ENCODE data around the gene CARD16.

The CARD16 gene

DNA sequence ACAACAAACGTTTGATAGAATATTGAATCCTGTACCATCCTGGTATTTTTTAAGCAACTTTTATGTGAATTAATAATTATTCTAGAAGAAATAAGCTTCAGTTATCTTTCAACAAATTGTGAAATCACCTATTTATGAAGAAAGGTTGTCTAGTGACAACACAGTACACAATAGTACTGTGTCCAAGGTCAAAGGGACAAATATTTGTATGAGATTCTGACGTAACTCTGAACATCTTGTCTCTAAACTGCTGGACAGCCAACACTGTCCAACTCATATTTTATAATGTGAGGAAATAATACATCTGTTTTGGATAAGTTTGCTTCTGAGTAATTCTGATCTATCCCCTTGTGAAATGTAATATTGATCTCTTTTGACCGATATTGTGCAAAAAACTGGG is 41.1 kb downstream of the CARD16 start:
- no peak for TF ChIP-seq CTCF (conservative IDR thresholded peaks at IDR 0.05; ENCODE audit: low read length)
- peak; percentile 56 for DNase-seq (ENCODE audit: low read depth)
- no peak overlapping the region for H3K4me3 ChIP-seq (ENCODE audit: low read length)

- H3K4me3 ChIP-seq (ENCODE audit: low read length), result no peak overlapping the region
Observed at GRCh38 chr11:105003151-105003550, 42.0 kb downstream of the CARD16 start.

DNA sequence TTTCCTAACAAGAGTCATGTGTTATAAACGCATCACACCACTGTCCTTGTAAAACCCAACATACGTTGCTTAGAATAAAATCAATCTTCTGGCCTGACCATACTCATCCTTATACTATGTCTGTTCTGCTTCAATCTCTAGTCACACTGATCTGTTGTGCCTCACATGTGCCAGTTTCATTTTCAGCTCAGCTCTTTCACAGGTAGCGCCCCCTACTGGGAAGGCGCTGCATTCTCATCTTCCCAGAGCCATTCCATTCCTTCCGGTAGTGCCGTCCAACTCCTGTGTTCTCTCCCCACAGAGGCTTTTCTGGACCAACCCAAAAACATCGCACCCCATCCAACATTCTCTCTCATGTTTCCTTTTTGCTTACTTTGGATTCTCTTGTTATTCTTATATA is 44.3 kb downstream of the CARD16 start:
- no peak overlapping the region for H3K4me3 ChIP-seq (ENCODE audit: low read length)
- peak; percentile 45 for TF ChIP-seq CTCF (conservative IDR thresholded peaks at IDR 0.05; ENCODE audit: low read length)
- no peak for DNase-seq (ENCODE audit: low read depth)

More at GRCh38 chr11:105003151-105003550, 42.0 kb downstream of the CARD16 start:
- no peak for DNase-seq (ENCODE audit: low read depth)
- TF ChIP-seq CTCF (conservative IDR thresholded peaks at IDR 0.05; ENCODE audit: low read length), result no peak

DNA sequence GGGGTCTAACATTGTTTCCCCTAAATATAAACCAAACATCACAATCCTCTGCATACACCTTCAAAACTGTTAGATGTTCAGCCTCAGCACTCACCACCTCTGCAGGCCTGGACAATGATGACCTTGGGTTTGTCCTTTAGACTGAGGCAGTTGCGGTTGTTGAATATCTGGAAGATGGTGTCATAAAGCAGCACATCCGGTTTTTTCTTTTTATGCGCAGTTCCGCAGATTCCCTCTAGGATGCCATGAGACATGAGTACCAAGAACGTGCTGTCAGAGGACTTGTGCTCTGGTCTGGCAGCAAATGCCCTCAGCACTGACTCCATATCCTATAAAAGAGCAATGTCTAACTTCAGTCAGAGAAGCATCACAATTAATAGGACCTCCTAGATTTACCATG is 45.0 kb downstream of the CARD16 start:
- no peak overlapping the region for H3K4me3 ChIP-seq (ENCODE audit: low read length)
- TF ChIP-seq CTCF (conservative IDR thresholded peaks at IDR 0.05; ENCODE audit: low read length), result 0 out of 2 replicates have a peak, but pooled peaks have one; percentile 6
- DNase-seq (ENCODE audit: low read depth), result peak; percentile 5

GRCh38 chr11:104999721-105000120 is 45.4 kb downstream of the CARD16 start:
- no peak for DNase-seq (ENCODE audit: low read depth)
- H3K4me3 ChIP-seq (ENCODE audit: low read length), result no peak overlapping the region
- TF ChIP-seq CTCF (conservative IDR thresholded peaks at IDR 0.05; ENCODE audit: low read length), result no peak

DNA sequence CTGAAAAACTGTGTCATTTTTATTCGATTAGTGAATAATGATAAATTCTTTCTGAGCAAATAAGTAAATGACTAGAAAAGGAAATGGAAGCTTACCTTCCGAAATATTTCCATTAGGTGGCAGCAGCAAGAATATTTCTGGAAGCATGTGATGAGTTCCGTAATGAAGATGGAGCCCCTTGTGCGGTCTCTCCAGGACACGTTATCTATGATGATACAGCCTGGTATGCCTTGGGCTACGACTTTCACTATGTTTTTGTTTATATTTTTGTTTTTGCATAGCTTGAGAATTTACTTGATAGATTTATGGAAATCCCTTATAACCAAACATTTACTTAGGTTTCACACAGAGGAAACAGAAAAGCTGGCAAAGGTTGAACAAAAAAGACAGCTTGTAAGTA is 47.8 kb downstream of the CARD16 start:
- no peak overlapping the region for H3K4me3 ChIP-seq (ENCODE audit: low read length)
- TF ChIP-seq CTCF (conservative IDR thresholded peaks at IDR 0.05; ENCODE audit: low read length), result 0 out of 2 replicates have a peak, but pooled peaks have one; percentile 4
- peak; percentile 4 for DNase-seq (ENCODE audit: low read depth)

- no peak for TF ChIP-seq CTCF (conservative IDR thresholded peaks at IDR 0.05; ENCODE audit: low read length)
- H3K4me3 ChIP-seq (ENCODE audit: low read length), result no peak overlapping the region
- no peak for DNase-seq (ENCODE audit: low read depth)
Observed at GRCh38 chr11:104995001-104995408, 50.1 kb downstream of the CARD16 start.
